GM19438 (cell line): Measurements from ENCODE around the gene CFHR3.
"Not testable (repeated sequence)": the region's sequence is repeated elsewhere in the genome, so short reads cannot be mapped to it uniquely, and the experiment has no call there.

Experiments used
- ATAC-seq: cut with Tn5 transposase; IDR thresholded peaks from one replicate; pipeline ENCODE4 v1.9.1; 2021; ENCODE audit warnings: low read depth; ENCODE audit not compliant: unreplicated experiment

The CFHR3 gene

DNA sequence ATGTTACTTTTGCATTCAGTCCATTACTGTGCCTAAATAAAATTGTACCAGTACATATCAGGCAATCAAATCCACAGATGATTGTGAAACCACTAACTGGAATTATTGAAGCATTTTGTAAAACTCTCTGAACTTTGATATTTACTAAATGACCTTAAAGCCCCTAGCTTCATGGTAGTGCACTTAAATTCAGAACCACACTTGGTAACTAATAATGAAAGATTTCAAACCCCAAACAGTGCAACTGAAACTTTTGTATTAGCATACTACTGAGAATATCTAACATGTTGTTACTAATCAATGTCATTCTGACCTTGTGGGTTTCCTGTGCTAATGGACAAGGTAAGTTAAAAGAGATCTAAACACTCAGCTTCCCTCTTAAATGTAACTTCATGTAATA, at the start of gene CFHR3:
Gene CFHR3, plus strand, starts transcription at position 238 of the 400 bp plus-strand sequence. Its CDS starts 47 bp downstream, at position 285.
- no peak for ATAC-seq

DNA sequence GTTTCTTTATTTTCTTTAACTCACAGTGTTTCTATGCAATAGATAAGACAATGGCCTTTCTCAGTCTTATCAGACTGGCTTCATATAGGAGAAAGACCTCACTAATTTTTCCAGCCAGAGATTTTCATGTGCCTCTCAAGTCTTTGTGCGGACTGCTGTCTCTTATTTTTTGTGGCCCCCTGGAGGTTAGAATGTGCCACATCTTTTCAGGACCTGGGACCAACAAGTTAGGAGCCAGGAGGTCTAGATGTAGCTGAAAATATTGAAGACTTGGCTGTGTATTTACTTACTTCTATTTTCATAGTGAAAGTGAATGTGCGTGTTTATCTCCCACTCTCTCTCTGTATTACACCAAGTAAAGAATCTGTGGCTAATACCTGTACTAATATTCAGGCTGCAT, 42.1 kb upstream of the CFHR3 start:
- no peak for ATAC-seq

DNA sequence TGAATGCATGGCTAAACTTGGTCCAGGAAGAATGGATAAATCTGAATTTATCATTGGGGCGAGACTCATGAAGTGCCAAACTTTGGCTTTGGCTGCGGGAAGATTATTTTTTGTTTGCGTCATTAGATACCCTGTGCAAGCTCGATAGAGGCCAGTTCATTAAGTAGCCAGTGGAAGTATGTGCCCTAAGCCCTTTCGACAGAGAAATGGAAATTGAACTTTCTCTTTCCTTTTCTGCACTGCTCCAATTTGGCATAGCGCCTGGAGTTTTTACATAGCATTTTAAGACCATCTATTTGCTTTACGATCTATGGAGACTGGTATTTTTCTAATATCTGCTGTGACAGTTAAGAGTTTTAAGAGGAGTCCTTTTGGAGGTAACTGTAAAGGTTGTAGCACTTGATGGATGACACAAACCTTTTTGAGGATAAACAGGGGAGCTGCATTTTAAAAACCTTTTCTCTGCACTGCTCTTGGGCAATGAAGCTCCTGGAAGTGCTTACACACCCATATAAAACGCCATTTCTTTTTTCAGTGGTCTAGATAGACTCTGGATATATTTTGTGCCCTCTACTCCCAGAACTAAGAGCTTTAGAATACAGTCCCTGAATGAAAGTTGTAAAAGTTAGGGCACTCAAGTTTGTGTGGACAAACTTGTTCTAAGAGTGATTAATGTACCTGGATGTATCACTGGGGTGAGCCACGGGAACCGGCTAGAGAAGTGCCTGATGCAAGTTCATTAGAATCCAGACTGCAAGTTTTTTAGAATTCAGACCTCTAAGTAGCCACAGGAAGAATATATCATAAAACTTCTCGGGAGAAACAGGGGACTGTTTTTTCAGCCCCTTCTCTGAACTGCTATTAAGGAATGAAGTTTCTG, 41.3 kb upstream of the CFHR3 start:
- ATAC-seq = no peak

DNA sequence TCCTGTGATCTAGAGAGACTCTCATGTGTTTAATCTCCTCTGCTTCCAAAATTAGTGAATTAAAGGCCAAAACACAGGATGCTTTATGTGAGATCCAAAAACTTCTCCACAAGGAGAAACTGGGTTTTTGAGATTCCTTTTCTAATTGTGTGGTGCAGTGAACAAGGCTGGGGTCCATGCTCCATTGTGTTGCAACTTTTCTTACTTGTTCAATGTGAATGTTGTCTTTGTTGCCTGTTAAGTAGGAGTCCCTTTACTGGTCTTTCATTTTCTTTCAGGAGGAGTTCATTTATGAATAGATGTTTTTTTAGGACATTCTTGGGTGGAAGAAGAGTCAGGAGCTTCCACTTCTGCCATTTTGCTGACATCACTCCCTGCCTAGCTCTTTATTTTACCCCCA, 40.6 kb upstream of the CFHR3 start:
- ATAC-seq = no peak

DNA sequence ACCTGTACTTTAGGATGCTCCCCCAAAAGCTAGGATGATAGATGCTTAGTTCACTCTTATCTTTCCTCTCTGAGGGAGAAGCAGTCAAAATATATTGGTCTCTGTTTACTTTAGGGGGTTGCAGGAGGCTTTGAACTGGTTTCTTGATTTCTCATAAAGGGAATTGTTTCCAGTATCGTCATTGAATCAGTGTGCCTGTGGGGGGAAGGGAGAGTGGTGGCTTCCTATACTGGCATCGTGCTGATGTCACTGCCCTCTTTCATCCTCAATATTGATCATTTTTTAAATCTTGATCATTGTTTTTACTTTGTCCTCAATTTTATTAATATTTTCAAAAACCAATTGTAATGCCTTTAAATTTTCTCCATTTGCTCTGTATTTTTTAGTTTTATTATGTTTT, 40.2 kb upstream of the CFHR3 start:
- no peak for ATAC-seq

DNA sequence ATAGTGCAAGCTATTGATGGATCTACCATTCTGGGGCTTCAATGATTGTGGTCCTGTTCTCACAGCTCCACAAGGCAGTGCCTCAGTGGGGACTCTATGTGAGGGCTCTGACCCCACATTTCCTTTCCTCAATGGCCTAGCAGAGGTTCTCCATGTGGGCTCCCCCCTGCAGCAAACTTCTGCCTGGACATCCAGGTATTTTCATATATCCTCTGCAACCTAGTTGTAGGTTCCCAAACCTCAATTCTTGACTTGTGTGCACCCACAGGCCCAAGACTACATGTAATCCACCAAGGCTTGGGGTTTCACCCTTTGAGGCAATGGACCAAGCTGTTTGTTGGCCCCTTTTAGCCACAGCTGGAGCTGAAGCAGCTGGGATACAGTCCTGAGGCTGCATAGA, 35.9 kb upstream of the CFHR3 start:
- ATAC-seq = no peak

DNA sequence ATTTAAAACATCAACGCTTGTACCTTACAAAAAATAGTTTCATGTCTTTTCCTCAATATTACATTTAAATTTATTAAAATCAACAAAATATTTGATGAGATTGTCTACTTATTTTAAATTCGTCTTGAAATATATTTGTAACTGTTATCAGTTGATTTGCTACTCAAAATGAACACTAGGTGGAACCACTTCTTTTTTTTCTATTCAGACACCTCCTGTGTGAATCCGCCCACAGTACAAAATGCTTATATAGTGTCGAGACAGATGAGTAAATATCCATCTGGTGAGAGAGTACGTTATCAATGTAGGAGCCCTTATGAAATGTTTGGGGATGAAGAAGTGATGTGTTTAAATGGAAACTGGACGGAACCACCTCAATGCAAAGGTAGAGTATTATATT, 31.4 kb upstream of the CFHR3 start:
- ATAC-seq = not testable (repeated sequence)

DNA sequence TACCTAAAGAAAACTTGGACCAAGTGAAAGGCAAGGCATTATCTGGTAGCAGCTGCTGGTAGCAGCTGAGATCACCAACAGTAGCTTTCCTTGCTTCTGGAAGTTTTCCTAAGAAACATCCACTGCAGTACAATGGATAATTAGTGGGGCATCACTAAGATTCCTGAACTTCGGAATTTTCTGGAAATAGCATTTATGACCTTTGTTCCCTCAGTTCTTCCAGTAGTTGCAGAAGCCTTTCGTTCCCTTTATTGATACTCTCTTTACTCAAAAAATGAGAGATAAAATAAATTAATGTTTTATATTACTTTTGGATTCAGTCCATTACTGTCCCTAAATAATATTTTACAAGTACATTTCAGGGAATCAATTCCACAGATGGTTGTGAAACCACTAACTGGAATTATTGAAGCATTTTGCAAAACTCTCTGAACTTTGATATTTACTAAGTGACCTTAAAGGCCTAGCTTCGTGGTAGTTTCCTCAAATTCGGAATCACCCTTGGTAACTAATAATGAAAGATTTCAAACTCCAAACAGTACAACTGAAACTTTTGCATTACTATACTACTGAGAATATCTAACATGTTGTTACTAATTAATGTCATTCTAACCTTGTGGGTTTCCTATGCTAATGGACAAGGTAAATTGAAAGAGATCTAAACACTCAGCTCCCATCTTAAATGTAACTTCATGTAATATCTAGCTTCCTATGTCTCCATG, 9.5 kb upstream of the CFHR3 start:
- ATAC-seq = not testable (repeated sequence)

DNA sequence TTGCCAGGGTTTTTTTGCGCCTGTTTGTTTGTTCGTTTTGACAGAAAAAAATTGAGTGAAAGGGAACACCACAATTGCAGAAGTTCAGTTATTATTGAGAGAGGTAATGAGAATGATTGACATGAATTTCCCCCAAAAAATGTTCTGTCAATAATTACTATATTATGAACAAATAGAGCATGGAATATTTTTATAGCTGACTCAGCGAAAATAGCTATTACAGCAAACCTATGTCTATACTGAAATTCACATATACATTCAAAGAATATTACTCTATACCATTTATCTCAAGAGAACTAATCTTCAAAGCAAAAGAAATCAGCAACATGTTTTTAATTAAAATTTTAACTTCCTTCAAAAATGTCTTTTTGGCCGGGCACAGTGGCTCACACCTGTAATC, 4.8 kb upstream of the CFHR3 start:
- ATAC-seq = not testable (repeated sequence)

DNA sequence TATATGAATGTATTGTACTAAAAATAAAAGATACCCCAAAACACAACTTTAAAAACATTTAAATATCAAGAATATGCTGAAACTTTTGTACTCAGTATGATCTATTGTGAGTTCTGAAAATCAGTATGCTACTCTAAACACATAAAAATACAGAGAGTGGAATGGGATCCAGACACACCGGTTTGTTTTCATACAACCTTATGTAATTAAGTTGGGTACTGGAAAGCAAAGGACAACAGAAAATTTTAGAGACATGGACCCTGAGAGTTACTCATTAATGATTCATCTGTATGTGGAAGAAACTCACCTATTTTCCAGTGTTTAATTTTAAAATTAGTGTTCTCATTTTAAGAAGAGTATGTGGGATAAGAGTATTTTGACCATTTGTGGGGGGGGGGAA, 927 bp upstream of the CFHR3 start:
- no peak for ATAC-seq

DNA sequence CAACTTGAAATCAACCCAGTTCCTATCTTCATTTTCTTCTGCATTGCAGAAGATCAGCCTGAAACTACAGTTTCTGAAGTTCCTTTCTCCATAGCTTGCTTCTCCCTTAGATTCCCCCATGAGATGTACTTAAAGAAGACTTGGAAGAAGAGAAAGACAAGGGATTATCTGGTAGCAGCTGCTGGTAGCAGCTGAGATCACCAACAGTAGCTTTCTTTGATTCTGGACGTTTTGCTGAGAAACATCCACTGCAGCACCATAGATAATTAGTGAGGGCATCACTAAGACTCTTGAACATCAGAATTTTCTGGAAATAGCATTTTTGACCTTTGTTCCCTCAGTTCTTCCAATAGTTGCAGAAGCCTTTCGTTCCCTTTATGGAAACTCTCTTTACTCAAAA, 465 bp upstream of the CFHR3 start:
- no peak for ATAC-seq

DNA sequence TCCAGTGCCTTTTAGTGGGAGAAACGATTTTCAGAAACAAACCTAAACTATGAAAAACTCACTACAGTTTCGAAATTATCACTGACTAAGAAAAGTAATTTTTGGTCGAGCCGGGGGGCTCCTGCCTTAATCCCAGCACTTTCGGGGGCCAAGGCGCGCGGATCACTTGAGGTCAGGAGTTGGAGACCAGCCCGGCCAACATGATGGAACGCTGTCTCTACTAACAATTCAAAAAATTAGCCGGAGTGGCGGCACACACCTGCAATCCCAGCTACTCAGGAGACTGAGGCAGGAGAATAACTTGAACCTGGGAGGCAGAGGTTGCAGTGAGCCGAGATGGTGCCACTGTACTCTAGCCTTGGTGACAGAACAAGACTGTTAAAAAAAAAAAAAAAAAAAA, 3.0 kb downstream of the CFHR3 start:
- no peak for ATAC-seq

DNA sequence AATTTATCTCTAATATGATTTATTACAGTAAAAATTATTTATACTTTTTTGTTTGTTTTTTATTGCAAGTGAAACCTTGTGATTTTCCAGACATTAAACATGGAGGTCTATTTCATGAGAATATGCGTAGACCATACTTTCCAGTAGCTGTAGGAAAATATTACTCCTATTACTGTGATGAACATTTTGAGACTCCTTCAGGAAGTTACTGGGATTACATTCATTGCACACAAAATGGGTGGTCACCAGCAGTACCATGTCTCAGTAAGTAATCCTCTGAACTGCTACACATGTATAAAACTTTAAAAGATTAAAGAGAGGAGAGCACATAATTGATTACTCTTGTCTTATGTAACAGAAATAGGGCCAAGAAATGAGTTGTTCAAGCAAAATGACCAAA, 4.5 kb downstream of the CFHR3 start:
- ATAC-seq = no peak

DNA sequence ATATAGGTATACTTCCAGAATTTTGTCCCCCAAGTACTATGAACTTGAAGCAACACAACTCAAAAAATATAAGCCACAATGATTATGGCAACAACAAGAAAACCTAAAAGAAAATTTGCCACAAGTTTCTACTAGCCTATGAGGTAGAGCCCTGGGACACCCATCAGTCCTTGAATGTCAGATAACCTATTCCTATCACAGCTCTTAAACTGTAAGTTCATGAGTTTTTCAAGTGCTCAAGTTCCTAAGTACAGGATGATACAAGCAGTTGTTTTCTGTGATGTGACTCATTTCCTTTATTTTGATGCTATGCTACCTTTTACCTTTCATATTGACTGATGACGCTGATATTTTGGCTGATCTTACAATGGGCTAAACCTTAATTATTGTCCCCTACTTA, 16.6 kb downstream of the CFHR3 start:
- not testable (repeated sequence) for ATAC-seq

DNA sequence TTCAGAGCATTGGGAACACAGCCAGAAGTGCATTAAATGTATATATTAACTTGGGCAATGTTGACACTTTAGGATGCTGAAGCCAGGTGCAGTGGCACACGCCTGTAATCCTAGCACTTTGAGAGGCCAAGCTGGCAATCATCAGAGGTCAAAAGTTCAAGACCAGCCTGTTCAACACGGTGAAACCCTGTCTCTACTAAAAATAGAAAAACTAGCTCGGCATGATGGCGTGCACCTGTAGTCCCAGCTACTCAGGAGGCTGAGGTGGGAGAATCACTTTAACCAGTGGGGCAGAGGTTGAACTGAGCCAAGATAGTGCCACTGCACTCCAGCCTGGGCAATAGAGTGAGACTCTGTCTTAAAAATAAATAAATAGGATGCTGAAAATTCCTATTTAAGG, 19.5 kb downstream of the CFHR3 start:
- ATAC-seq = not testable (repeated sequence)

DNA sequence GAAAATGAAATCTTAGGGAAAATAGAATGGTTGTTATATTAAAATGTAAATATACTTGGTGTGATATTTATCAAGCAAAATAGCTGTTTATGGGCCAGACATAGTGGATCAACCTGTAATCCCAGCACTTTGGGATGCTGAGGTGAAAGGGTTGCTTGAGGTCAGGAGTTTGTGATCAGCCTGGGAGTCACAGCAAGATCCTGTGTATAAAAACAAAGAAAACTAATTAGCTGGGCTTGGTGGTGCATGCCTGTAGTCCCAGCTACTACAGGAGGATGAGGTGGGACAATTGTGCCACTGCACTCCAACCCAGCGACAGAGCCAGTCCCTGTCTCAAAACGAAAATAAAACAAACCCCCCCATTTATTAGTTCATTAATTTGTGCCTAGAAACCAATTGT, 23.3 kb downstream of the CFHR3 start:
- ATAC-seq = no peak

DNA sequence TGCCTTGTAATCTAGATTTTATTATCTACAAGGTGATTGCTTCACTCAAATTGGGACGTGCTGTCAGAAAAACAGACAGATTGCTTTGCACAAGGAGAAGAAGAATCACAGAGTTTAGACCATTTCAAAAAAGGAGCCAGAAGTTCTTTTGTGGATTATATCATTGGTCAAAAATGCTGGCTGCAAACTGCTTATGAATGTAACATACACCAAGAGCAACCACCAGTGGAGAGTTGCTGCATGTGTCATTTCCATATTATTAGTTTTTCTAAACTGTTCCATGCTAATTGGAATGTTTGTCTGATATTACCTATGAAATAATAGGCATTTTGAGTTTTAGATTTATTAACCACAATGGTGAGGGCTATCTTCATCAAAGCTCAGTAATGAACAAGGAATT, 27.3 kb downstream of the CFHR3 start:
- not testable (repeated sequence) for ATAC-seq

DNA sequence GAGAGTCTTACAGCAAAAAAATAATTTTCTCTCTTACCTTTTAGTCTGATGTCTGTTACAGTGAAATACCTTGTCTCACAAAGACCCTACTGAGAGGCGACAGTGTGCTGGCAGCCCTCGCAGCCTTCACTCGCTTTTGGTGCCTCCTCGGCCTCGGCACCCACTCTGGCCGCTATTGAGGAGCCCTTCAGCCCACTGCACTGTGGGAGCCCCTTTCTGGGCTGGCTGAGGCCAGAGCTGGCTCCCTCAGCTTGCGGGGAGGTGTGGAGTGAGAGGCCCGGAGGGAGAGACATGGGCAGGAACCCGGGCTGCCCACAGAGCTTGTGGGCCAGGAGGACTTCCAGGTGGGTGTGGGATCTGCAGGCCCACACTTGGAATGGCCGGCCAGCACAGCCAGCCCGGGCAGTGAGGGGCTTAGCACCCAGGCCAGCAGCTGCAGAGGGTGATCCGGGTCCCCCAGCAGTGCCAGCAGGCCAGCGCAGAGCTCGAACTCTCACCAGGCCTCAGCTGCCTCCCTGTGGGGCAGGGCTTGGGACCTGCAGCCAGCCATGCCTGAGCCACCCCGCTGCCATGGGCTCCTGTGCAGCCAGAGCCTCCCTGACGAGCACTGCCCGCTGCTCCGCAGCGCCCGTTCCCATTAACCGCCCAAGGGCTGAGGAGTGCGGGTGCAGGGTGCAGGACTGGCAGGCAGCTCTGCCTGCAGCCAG, 34.0 kb downstream of the CFHR3 start:
- no peak for ATAC-seq

DNA sequence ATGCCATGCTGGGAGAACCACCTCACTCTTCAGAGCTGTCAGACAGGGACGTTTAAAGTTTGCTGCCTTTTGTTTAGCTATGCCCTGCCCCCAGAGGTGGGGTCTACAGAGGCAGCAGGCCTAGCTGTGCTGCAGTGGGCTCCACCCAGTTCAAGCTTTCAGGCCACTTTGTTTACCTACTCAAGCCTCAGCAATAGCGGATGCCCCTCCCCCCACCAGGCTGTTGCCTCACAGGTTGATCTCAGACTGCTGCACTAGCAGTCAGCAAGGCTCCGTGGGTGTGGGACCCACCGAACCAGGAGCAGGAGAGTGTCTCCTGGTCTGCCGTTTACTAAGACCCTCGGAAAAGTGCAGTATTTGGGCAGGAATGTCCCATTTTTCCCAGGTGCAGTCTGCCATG, 42.8 kb downstream of the CFHR3 start:
- ATAC-seq = not testable (repeated sequence)

DNA sequence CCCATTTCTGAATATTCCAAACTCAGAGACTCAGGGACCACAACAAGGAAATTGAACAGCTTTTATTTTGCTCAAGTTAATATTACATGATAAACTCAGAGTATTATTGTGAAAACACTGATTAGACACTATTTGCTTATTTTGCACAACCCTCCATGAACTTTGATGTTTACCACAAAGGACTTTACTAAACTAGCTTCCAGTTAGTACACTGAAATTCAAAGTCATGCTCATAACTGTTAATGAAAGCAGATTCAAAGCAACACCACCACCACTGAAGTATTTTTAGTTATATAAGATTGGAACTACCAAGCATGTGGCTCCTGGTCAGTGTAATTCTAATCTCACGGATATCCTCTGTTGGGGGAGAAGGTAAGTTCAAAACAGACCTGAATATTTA, 44.9 kb downstream of the CFHR3 start, which contains the start of gene CFHR1:
Gene CFHR1, plus strand, starts transcription at position 201 of the 400 bp plus-strand sequence. Its CDS starts 114 bp downstream, at position 315.
- not testable (repeated sequence) for ATAC-seq

DNA sequence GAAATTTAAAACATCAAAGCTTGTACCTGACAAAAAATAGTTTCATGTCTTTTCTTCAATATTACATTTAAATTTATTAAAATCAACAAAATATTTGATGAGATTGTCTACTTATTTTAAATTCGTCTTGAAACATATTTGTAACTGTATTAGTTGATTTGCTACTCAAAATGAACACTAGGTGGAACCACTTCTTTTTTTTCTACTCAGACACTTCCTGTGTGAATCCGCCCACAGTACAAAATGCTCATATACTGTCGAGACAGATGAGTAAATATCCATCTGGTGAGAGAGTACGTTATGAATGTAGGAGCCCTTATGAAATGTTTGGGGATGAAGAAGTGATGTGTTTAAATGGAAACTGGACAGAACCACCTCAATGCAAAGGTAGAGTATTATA, 53.2 kb downstream of the CFHR3 start:
- ATAC-seq = not testable (repeated sequence)
